HepG2 (cell line): ENCODE data around the gene ADGRF5.

Experiments
- NR2F1 ChIP-seq, 2 experiments: fragments of 450-650 bp in 1 of 2; formaldehyde crosslinking in 1 of 2; IDR thresholded peaks; 2 replicates each; pipeline versions ENCODE4 v1.5.0 to v1.6.1; 2016 to 2020; ENCODE audit warnings: mild to moderate bottlenecking in 1 of 2, missing compliant biosample characterization in 1 of 2, missing genetic modification reagents in 1 of 2, moderate library complexity in 1 of 2
- SMARCC2 ChIP-seq: fragments of 450-650 bp; IDR thresholded peaks from 2 replicates; pipeline ENCODE4 v1.6.1; 2017; ENCODE audit warnings: antibody characterized with exemption, mild to moderate bottlenecking
- TF ChIP-seq, protein P1 (sequence below): sonication (generic); formaldehyde crosslinking; IDR thresholded peaks from 2 replicates; pipeline ENCODE4 v1.5.0; 2020; ENCODE audit warnings: mild to moderate bottlenecking, missing genetic modification reagents, moderate library complexity

- TF ChIP-seq, protein P1, sequence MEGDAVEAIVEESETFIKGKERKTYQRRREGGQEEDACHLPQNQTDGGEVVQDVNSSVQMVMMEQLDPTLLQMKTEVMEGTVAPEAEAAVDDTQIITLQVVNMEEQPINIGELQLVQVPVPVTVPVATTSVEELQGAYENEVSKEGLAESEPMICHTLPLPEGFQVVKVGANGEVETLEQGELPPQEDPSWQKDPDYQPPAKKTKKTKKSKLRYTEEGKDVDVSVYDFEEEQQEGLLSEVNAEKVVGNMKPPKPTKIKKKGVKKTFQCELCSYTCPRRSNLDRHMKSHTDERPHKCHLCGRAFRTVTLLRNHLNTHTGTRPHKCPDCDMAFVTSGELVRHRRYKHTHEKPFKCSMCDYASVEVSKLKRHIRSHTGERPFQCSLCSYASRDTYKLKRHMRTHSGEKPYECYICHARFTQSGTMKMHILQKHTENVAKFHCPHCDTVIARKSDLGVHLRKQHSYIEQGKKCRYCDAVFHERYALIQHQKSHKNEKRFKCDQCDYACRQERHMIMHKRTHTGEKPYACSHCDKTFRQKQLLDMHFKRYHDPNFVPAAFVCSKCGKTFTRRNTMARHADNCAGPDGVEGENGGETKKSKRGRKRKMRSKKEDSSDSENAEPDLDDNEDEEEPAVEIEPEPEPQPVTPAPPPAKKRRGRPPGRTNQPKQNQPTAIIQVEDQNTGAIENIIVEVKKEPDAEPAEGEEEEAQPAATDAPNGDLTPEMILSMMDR (CRISPR knock-in tag), result peak; percentile 100
- no peak for TF ChIP-seq SMARCC2
- no peak for TF ChIP-seq NR2F1 (CRISPR knock-in tag; IDR thresholded peaks at IDR 0.05)
Measured at GRCh38 chr6:46848684-46849360, 72.9 kb downstream of the ADGRF5 start.
